ENCODE measurements around the gene POMT2.
"Not testable (repeated sequence)": the region's sequence is repeated elsewhere in the genome, so short reads cannot be mapped to it uniquely, and the experiment has no call there.

Gene POMT2

GRCh38 chr14:77324289-77324688, 3.6 kb upstream of the POMT2 start:
- no peak for DNase-seq

- no peak for DNase-seq
Measured at GRCh38 chr14:77323571-77323970, 2.9 kb upstream of the POMT2 start.

GRCh38 chr14:77322951-77323350, 2.3 kb upstream of the POMT2 start:
- DNase-seq, result no peak

- no peak for DNase-seq
Measured at GRCh38 chr14:77322250-77322902, 1.7 kb upstream of the POMT2 start.

GRCh38 chr14:77319422-77319821, 1.3 kb downstream of the POMT2 start:
- DNase-seq, result no peak

GRCh38 chr14:77318756-77319155, 1.9 kb downstream of the POMT2 start:
- DNase-seq, result not testable (repeated sequence)

- no peak for DNase-seq
Measured at GRCh38 chr14:77318006-77318553, 2.6 kb downstream of the POMT2 start.

- no peak for DNase-seq
Measured at GRCh38 chr14:77316872-77317301, 3.8 kb downstream of the POMT2 start.

GRCh38 chr14:77316195-77316505, 4.5 kb downstream of the POMT2 start:
- no peak for DNase-seq

- no peak for DNase-seq
Measured at GRCh38 chr14:77314539-77315457, 5.9 kb downstream of the POMT2 start.

GRCh38 chr14:77314043-77314442, 6.6 kb downstream of the POMT2 start:
- peak; percentile 63 for DNase-seq

GRCh38 chr14:77313371-77313770, 7.3 kb downstream of the POMT2 start:
- DNase-seq, result no peak

- DNase-seq, result peak; percentile 44
Measured at GRCh38 chr14:77311217-77311616, 9.5 kb downstream of the POMT2 start.

GRCh38 chr14:77310026-77310425, 10.7 kb downstream of the POMT2 start:
- DNase-seq, result peak; percentile 11

GRCh38 chr14:77309131-77309530, 11.6 kb downstream of the POMT2 start:
- DNase-seq, result no peak

- DNase-seq, result peak; percentile 35
Measured at GRCh38 chr14:77306851-77307496, 13.7 kb downstream of the POMT2 start.

GRCh38 chr14:77306416-77306815, 14.3 kb downstream of the POMT2 start:
- no peak for DNase-seq

- no peak for DNase-seq
Measured at GRCh38 chr14:77305696-77306095, 15.0 kb downstream of the POMT2 start.

GRCh38 chr14:77303417-77304156, 17.1 kb downstream of the POMT2 start:
- peak; percentile 89 for DNase-seq

GRCh38 chr14:77302926-77303325, 17.8 kb downstream of the POMT2 start:
- DNase-seq, result peak; percentile 40

GRCh38 chr14:77301103-77301502, 19.6 kb downstream of the POMT2 start:
- DNase-seq, result peak; percentile 72

- no peak for DNase-seq
Measured at GRCh38 chr14:77299771-77300170, 20.9 kb downstream of the POMT2 start.
